ENCODE data around the gene HID1. TPM values are rescaled to one million over a fixed set of nuclear protein-coding genes. Genes with fewer than 3 reads are reported as not detected.

Gene HID1
- total and polyA plus RNA-seq, 5 donors from 2014 or later = 1.4 to 5.6 (median 2.7) TPM

DNA sequence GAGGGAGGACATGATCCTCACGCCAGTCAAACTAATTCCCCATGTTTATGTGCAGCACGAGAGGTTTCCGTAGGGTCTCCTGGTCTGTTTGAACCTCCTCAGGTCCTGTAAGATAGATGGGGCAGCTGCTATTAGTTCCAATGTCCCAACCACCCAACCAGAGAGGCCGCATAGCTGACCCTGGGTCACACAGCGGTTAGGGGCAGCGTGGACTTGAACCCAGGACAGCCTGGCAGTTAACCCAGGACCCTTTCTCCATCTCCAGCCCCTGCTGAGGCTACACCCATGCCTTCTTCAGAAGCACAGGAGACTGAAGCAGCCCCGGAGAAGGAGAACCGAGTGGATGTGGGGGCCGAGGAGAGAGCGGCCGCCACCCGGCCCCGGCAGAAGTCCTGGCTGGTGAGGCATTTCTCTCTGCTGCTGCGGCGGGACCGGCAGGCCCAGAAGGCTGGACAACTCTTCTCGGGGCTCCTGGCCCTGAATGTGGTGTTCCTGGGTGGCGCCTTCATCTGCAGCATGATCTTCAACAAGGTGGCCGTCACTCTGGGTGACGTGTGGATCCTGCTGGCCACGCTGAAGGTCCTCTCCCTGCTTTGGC, 31.3 kb downstream of the HID1 start:
- H3K9me3 Mint-ChIP-seq = peaks cover 0 to 1% (median 0%) of the 10 kb centered on the region in 7 donors
- no peaks in the 10 kb centered on the region for H3K36me3 Mint-ChIP-seq
- Histone ChIP-seq H3K4me1 (ENCODE audit: control insufficient read depth, insufficient read depth, low read length, poor library complexity, severe bottlenecking) (no peaks in the 10 kb centered on the region), H3K27ac (ENCODE audit: insufficient read depth, low read length, poor library complexity, severe bottlenecking) (no peak overlapping the region), H3K4me3 (ENCODE audit: low read depth, low read length) (no peak overlapping the region), H3K27me3 (ENCODE audit: control insufficient read depth, insufficient read depth, low read length) (peaks cover 17% of the 10 kb centered on the region), H3K36me3 (ENCODE audit: control insufficient read depth, insufficient read depth, low read length) (no peaks in the 10 kb centered on the region), H3K9me3 (ENCODE audit: control insufficient read depth in 2 of 2, low read length in 2 of 2) (no peaks in the 10 kb centered on the region)
- no peaks in the 10 kb centered on the region for H3K4me1 Mint-ChIP-seq
- H3K27me3 Mint-ChIP-seq = peaks cover 59% of the 10 kb centered on the region
- DNase-seq = no peak
- ATAC-seq (ENCODE audit: low read depth in 2 of 2) = no peak
- H3K4me3 Mint-ChIP-seq = no peak overlapping the region
- H3K27ac Mint-ChIP-seq = no peak overlapping the region

DNA sequence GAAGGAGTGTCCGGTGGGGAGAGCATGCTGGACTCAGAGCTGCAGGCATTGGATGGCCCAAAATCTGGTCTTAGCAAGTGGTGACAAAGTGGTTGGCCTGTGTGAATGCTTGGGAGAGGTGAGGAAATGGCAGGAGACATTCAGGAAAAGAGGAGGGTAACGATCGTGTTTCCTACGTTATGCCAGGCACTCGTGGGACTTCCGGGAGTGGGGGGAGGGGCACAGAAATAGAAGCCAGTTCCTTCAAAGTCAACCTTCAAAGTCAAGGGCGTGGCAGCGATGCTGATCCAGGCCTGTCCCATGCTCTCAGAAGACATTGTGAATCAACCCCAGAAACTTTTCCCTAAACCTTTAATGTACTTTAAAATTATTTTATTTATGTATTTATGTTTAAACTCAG, 33.0 kb downstream of the HID1 start:
- ATAC-seq (ENCODE audit: low read depth in 2 of 2) = no peak
- Histone ChIP-seq H3K27ac (ENCODE audit: insufficient read depth, low read length, poor library complexity, severe bottlenecking) (no peak overlapping the region), H3K4me1 (ENCODE audit: control insufficient read depth, insufficient read depth, low read length, poor library complexity, severe bottlenecking) (peaks cover 4% of the 10 kb centered on the region), H3K36me3 (ENCODE audit: control insufficient read depth, insufficient read depth, low read length) (no peaks in the 10 kb centered on the region), H3K9me3 (ENCODE audit: control insufficient read depth in 2 of 2, low read length in 2 of 2) (no peaks in the 10 kb centered on the region), H3K27me3 (ENCODE audit: control insufficient read depth, insufficient read depth, low read length) (peaks cover 17% of the 10 kb centered on the region), H3K4me3 (ENCODE audit: low read depth, low read length) (no peak overlapping the region)
- no peak overlapping the region for H3K27ac Mint-ChIP-seq
- no peak for DNase-seq
- H3K4me3 Mint-ChIP-seq = no peak overlapping the region
- peaks cover 56% of the 10 kb centered on the region for H3K27me3 Mint-ChIP-seq
- H3K36me3 Mint-ChIP-seq = no peaks in the 10 kb centered on the region
- no peaks in the 10 kb centered on the region for H3K4me1 Mint-ChIP-seq
- peaks cover 0 to 1% (median 0%) of the 10 kb centered on the region in 7 donors for H3K9me3 Mint-ChIP-seq

DNA sequence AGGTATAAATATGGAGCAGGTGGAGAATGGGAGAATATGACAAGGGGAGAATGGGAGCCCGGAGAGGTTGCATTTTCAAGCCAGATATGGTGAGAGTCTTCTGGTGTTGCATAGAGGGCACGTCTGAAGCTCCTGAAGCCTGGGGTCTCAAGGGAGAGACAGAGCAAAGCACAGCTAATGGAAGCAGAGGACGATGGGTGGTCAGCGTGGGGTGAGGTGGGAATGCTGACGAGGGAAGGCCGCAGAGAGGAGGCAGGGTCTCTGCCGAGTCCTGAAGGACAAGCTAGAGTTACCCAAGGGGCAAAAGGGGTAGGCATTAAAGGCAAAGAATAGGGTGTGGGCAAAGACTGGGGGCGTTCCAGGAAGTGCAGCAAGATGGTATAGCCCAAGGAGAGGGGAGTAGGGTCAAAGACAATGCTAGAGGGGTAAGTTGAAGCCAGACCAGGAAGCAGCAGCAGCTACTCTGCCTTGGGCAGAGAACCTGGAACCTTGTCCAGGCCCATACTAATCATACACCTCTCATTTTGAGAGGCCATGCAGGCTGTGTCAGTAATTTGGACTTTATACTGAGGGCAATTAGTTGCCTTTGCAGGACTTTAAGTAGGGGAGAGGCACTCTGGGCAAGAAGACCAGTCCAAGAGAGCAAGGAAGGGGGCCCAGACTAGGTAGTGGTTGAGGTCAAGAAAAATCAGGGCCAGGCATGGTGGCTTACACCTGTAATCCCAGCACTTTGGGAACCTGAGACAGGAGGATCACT, 34.2 kb downstream of the HID1 start:
- DNase-seq (no peak), ATAC-seq (ENCODE audit: low read depth in 2 of 2) (no peak)
- Histone ChIP-seq H3K9me3 (ENCODE audit: control insufficient read depth in 2 of 2, low read length in 2 of 2) (no peaks in the 10 kb centered on the region), H3K27me3 (ENCODE audit: control insufficient read depth, insufficient read depth, low read length) (peaks cover 17% of the 10 kb centered on the region), H3K4me3 (ENCODE audit: low read depth, low read length) (no peak overlapping the region), H3K27ac (ENCODE audit: insufficient read depth, low read length, poor library complexity, severe bottlenecking) (no peak overlapping the region), H3K36me3 (ENCODE audit: control insufficient read depth, insufficient read depth, low read length) (no peaks in the 10 kb centered on the region), H3K4me1 (ENCODE audit: control insufficient read depth, insufficient read depth, low read length, poor library complexity, severe bottlenecking) (peaks cover 4% of the 10 kb centered on the region)
- H3K27ac Mint-ChIP-seq = peak overlapping the region in 1 of 3 donors; percentile 8
- H3K4me1 Mint-ChIP-seq = no peaks in the 10 kb centered on the region
- no peak overlapping the region for H3K4me3 Mint-ChIP-seq
- no peaks in the 10 kb centered on the region for H3K36me3 Mint-ChIP-seq
- peaks cover 60% of the 10 kb centered on the region for H3K27me3 Mint-ChIP-seq
- H3K9me3 Mint-ChIP-seq = peaks cover 0 to 1% (median 0%) of the 10 kb centered on the region in 7 donors

DNA sequence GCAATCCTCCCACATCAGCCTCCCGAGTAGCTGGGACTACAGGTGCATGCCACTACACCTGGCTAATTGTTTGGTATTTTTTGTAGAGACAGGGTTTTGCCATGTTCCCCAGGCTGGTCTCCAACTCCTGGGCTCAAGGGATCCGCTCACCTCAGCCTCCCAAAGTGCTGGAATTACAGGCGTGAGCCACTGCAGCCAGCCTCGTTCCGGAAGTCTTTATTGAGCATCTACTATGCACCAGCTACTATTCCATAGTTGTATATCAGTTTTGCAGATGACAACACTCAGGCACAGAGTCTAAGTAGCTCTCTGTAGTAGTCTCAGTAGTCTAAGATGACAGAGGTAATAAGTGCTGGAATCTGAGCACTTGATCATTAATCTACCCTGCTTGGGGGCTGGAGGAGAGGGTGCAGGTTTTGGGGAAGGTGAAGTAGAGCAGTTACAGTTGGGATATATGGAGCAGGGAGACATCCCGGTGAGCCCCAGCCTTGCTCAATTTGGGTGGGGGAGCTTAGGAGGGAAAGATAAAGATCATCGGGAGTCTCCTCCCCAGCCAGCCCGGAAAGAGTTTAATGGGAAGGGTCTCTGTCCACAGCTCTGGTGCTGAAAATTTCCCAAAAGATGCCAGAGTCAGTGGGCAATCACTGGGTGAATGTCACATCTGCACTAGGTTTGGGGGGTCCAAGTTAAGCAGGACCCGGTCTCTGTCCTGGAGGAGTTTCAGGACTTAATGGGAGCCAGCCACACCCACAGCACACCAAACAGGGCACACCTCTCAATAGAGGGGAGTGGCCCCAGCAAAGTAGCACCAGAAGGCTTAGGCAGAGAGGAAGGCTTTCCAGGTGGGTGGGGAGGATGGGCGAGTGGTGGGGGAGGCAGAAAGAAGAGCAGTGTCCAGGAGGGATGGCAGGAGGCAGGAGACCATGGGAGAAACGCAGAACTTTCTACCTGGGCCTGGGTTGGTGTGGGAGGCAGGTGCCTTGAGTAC, 35.2 kb downstream of the HID1 start:
- no peak overlapping the region for H3K27ac Mint-ChIP-seq
- Histone ChIP-seq H3K4me3 (ENCODE audit: low read depth, low read length) (no peak overlapping the region), H3K27me3 (ENCODE audit: control insufficient read depth, insufficient read depth, low read length) (peaks cover 17% of the 10 kb centered on the region), H3K27ac (ENCODE audit: insufficient read depth, low read length, poor library complexity, severe bottlenecking) (no peak overlapping the region), H3K4me1 (ENCODE audit: control insufficient read depth, insufficient read depth, low read length, poor library complexity, severe bottlenecking) (peaks cover 4% of the 10 kb centered on the region), H3K9me3 (ENCODE audit: control insufficient read depth in 2 of 2, low read length in 2 of 2) (no peaks in the 10 kb centered on the region), H3K36me3 (ENCODE audit: control insufficient read depth, insufficient read depth, low read length) (no peaks in the 10 kb centered on the region)
- no peaks in the 10 kb centered on the region for H3K36me3 Mint-ChIP-seq
- H3K4me1 Mint-ChIP-seq = no peaks in the 10 kb centered on the region
- ATAC-seq (ENCODE audit: low read depth in 2 of 2) (no peak), DNase-seq (no peak)
- H3K9me3 Mint-ChIP-seq = peaks cover 0 to 1% (median 0%) of the 10 kb centered on the region in 7 donors
- no peak overlapping the region for H3K4me3 Mint-ChIP-seq
- peaks cover 66% of the 10 kb centered on the region for H3K27me3 Mint-ChIP-seq

DNA sequence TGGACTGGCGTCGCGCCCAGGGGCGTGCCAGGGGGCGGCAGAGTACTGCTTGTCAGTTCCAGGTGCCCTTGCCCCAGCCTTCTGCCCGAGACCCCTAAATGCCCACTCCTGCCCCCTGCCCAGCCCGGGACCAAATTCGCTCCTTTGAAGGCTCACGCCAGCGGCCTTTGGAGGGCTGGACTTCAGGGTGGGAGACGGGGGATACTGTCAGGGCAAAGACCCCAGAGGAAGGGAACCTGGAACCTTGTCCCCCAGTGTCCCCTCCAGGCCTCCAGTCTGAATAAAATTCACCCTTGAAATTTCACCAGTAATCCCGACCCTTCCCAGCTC, 36.1 kb downstream of the HID1 start:
- peaks cover 0 to 1% (median 0%) of the 10 kb centered on the region in 7 donors for H3K9me3 Mint-ChIP-seq
- no peaks in the 10 kb centered on the region for H3K4me1 Mint-ChIP-seq
- no peak overlapping the region for H3K4me3 ChIP-seq (ENCODE audit: low read depth, low read length)
- no peaks in the 10 kb centered on the region for H3K9me3 ChIP-seq (ENCODE audit: control insufficient read depth in 2 of 2, low read length in 2 of 2)
- peaks cover 16% of the 10 kb centered on the region for H3K27me3 ChIP-seq (ENCODE audit: control insufficient read depth, insufficient read depth, low read length)
- H3K36me3 Mint-ChIP-seq = no peaks in the 10 kb centered on the region
- H3K4me3 Mint-ChIP-seq = peak overlapping the region in 1 of 4 donors; percentile 15
- ATAC-seq (ENCODE audit: low read depth in 2 of 2) = no peak
- H3K36me3 ChIP-seq (ENCODE audit: control insufficient read depth, insufficient read depth, low read length) = no peaks in the 10 kb centered on the region
- peaks cover 70% of the 10 kb centered on the region for H3K27me3 Mint-ChIP-seq
- no peak overlapping the region for H3K27ac ChIP-seq (ENCODE audit: insufficient read depth, low read length, poor library complexity, severe bottlenecking)
- H3K27ac Mint-ChIP-seq = no peak overlapping the region
- no peak for DNase-seq
- peaks cover 4% of the 10 kb centered on the region for H3K4me1 ChIP-seq (ENCODE audit: control insufficient read depth, insufficient read depth, low read length, poor library complexity, severe bottlenecking)

DNA sequence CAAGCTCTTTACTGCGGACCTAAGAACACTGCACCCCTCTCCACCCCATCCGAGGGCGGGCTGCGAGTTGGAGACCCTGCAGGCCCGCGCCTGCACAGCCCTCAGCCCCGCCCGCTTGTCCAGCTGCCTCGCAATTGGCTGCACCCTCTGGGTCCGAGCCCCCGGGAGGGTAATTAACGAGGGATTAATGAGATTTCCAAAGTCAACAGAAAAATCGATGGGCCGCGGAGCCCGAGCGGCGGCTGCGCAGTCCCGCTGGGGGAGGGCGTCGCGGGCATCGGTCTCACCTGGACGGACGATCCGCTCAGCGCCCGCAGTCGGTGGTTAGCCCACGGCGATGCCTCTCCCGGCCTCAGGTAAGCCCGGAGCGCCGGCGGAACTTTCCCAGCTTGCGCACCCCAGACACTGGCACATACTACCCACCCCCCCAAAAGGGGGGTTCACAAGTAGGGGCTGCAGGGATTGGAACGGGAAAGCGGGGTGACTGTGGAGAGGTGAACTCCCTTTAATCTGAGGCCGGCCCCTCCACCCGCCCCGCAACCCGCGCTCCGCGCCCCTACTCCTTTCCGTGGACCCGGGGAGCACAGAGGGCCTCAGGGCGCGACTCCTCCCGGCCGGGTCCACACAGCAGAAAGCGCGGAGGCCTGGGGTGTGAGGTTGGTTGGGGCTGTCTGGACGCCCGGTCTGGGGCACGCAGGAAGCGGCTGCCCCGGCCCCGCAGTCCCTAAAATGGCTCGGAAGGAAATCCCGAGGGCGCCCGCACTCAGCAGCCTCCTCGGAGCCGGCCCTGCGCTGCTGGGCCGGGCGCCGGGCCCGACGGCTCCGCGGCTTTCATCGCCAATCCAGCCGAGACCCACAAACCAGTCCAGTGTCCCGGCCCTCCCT, 36.7 kb downstream of the HID1 start, which contains the start of gene OTOP3:
Gene OTOP3 (plus strand): TSS at position 314 of the 885 bp plus-strand sequence. CDS start 24 bp downstream, at position 338.
- DNase-seq (no peak), ATAC-seq (ENCODE audit: low read depth in 2 of 2) (no peak)
- H3K36me3 ChIP-seq (ENCODE audit: control insufficient read depth, insufficient read depth, low read length) = no peaks in the 10 kb centered on the region
- Mint-ChIP-seq H3K27ac (no peak within 1 kb of the TSS), H3K36me3 (no peaks in the 10 kb centered on the region), H3K4me3 (peak within 1 kb of the TSS in 1 of 4 donors; percentile 15), H3K9me3 (peaks cover 0 to 1% (median 0%) of the 10 kb centered on the region in 7 donors), H3K27me3 (peaks cover 74% of the 10 kb centered on the region), H3K4me1 (no peaks in the 10 kb centered on the region)
- no peaks in the 10 kb centered on the region for H3K9me3 ChIP-seq (ENCODE audit: control insufficient read depth in 2 of 2, low read length in 2 of 2)
- peaks cover 4% of the 10 kb centered on the region for H3K4me1 ChIP-seq (ENCODE audit: control insufficient read depth, insufficient read depth, low read length, poor library complexity, severe bottlenecking)
- peaks cover 16% of the 10 kb centered on the region for H3K27me3 ChIP-seq (ENCODE audit: control insufficient read depth, insufficient read depth, low read length)
- H3K4me3 ChIP-seq (ENCODE audit: low read depth, low read length) = no peak within 1 kb of the TSS
- H3K27ac ChIP-seq (ENCODE audit: insufficient read depth, low read length, poor library complexity, severe bottlenecking) = no peak within 1 kb of the TSS

DNA sequence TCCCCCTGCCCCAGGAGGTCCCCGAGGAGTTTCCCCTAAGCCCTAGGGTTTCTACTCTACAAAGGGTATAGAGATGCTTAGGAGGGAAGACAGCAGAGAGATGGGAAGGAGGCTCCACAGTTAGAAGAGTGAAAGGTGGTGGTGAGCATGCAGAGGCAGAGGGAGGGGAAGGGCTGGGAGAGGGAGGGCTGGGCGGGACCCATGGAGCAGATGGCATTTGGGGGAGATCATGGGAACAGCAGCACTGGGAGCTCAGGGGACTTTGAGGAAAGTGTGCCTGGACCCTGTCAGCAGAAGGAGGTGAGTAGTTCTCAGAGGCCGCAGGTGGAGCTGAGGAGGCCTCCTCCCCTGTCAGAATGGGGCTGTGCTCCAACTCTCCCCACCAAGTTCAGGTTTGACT, 37.5 kb downstream of the HID1 start:
- Histone ChIP-seq H3K4me3 (ENCODE audit: low read depth, low read length) (no peak overlapping the region), H3K27me3 (ENCODE audit: control insufficient read depth, insufficient read depth, low read length) (peaks cover 16% of the 10 kb centered on the region), H3K27ac (ENCODE audit: insufficient read depth, low read length, poor library complexity, severe bottlenecking) (no peak overlapping the region), H3K9me3 (ENCODE audit: control insufficient read depth in 2 of 2, low read length in 2 of 2) (no peaks in the 10 kb centered on the region), H3K36me3 (ENCODE audit: control insufficient read depth, insufficient read depth, low read length) (no peaks in the 10 kb centered on the region), H3K4me1 (ENCODE audit: control insufficient read depth, insufficient read depth, low read length, poor library complexity, severe bottlenecking) (peaks cover 4% of the 10 kb centered on the region)
- peaks cover 0 to 1% (median 0%) of the 10 kb centered on the region in 7 donors for H3K9me3 Mint-ChIP-seq
- no peak overlapping the region for H3K4me3 Mint-ChIP-seq
- H3K27me3 Mint-ChIP-seq = peaks cover 80% of the 10 kb centered on the region
- H3K36me3 Mint-ChIP-seq = no peaks in the 10 kb centered on the region
- ATAC-seq (ENCODE audit: low read depth in 2 of 2) (no peak), DNase-seq (no peak)
- H3K4me1 Mint-ChIP-seq = no peaks in the 10 kb centered on the region
- H3K27ac Mint-ChIP-seq = no peak overlapping the region

Data from CD4-positive, CD25-positive, alpha-beta regulatory T cell (primary cell).